HepG2 (cell line): ENCODE results near the gene ADARB2. TPM values are rescaled to one million over a fixed set of nuclear protein-coding genes. Genes with fewer than 3 reads are reported as not detected.

ENCODE experiments used
- ATAC-seq: fragments of 200-7000 bp; cut with Tn5 transposase; 3 replicates; pipeline ENCODE4 v1.9.1; 2020; ENCODE audit warnings: mild to moderate bottlenecking, moderate library complexity
- BruUV-seq: library from RNA; stranded (reverse); fragments of 400-500 nt; replicated peaks from 2 replicates; lab custom pipeline; 2021; lab: Mats Ljungman, UMichigan
- CTCF ChIA-PET: fragments of 300-600 bp; formaldehyde crosslinking; extraction: SDS; loops from one replicate; lab custom pipeline; 2021; ENCODE audit warnings: low total read pairs, inconsistent platforms, low intra/inter-chr PET ratio; lab: Yijun Ruan, JAX
- POLR2A ChIA-PET: fragments of 350-600 bp; sonication (Branson Sonifier 250); formaldehyde crosslinking; loops from one replicate; lab custom pipeline; 2020; ENCODE audit warnings: antibody characterized with exemption, inconsistent platforms; lab: Yijun Ruan, JAX
- DNase-seq: peaks from one replicate; pipeline ENCODE4 v3.0.0-alpha.2; 2015; ENCODE audit warnings: low spot score
- FAIRE-seq: peaks from 3 replicates; lab custom pipeline; 2011; peaks lifted over from hg19 to GRCh38; lab: Jason Lieb, UNC
- H2AFZ ChIP-seq: one replicate; pipeline ENCODE4 v1.6.1; 2011; ENCODE audit warnings: low read length, inconsistent platforms
- H3K27ac ChIP-seq: fragments of 300-600 bp; 3 replicates; pipeline ENCODE4 v1.8.0; 2011; ENCODE audit warnings: mixed run types, mild to moderate bottlenecking, mixed read lengths, low read length, inconsistent platforms; ENCODE audit not compliant: insufficient read depth; ENCODE audit errors: extremely low read length
- H3K27me3 ChIP-seq, 2 experiments: fragments of 200-600 bp in 1 of 2; 2 replicates in 1 of 2; 3 replicates in 1 of 2; pipeline versions ENCODE4 v1.6.0 to v1.8.0; 2011; ENCODE audit warnings: low read length in 2 of 2, mild to moderate bottlenecking in 2 of 2, moderate library complexity in 2 of 2, inconsistent platforms in 1 of 2; ENCODE audit not compliant: insufficient read depth in 2 of 2, control insufficient read depth in 1 of 2
- H3K36me3 ChIP-seq, 2 experiments: fragments of 200-600 bp in 1 of 2; replicated peaks in 1 of 2; 2 replicates in 1 of 2; 3 replicates in 1 of 2; pipeline versions ENCODE4 v1.5.1 to v1.8.0; 2011; ENCODE audit warnings: low read length in 2 of 2, inconsistent platforms in 1 of 2; ENCODE audit not compliant: insufficient read depth in 2 of 2, control insufficient read depth in 1 of 2
- H3K4me1 ChIP-seq: 2 replicates; pipeline ENCODE4 v1.5.1; 2012; ENCODE audit warnings: low read length, inconsistent platforms; ENCODE audit not compliant: insufficient read depth
- H3K4me2 ChIP-seq: 2 replicates; pipeline ENCODE4 v1.6.0; 2011; ENCODE audit warnings: low read depth, low read length, inconsistent platforms
- H3K4me3 ChIP-seq, 3 experiments: fragments of 200-600 bp in 1 of 3; sonication (generic), shearing (Covaris generic) in 1 of 3; replicated peaks in 1 of 3; 2 replicates each; pipeline ENCODE4 v1.5.1; 2011 to 2016; ENCODE audit warnings: low read length in 3 of 3, inconsistent platforms in 2 of 3, low read depth in 2 of 3, mild to moderate bottlenecking in 2 of 3, control low read depth in 1 of 3, mixed read lengths in 1 of 3; ENCODE audit not compliant: insufficient read depth in 1 of 3
- H3K79me2 ChIP-seq: one replicate; pipeline ENCODE4 v1.6.1; 2011; ENCODE audit warnings: low read length, inconsistent platforms; ENCODE audit not compliant: insufficient read depth
- H3K9ac ChIP-seq: 2 replicates; pipeline ENCODE4 v1.6.0; 2011; ENCODE audit warnings: mild to moderate bottlenecking, low read depth, low read length, inconsistent platforms; ENCODE audit not compliant: insufficient read depth
- H3K9me3 ChIP-seq: 2 replicates; pipeline ENCODE4 v1.5.1; 2012; ENCODE audit warnings: mild to moderate bottlenecking, low read length
- H4K20me1 ChIP-seq: 2 replicates; pipeline ENCODE4 v1.6.0; 2011; ENCODE audit warnings: inconsistent platforms, mild to moderate bottlenecking, low read length, moderate library complexity; ENCODE audit not compliant: insufficient read depth
- CREM ChIP-seq, 2 experiments: sonication (generic) in 1 of 2; formaldehyde crosslinking in 1 of 2; IDR thresholded peaks; 2 replicates each; pipeline versions ENCODE4 v1.4.0 to v1.6.1; 2016 to 2020; ENCODE audit warnings: antibody characterized with exemption in 1 of 2, mild to moderate bottlenecking in 1 of 2, missing genetic modification reagents in 1 of 2
- E2F2 ChIP-seq: sonication (generic); formaldehyde crosslinking; IDR thresholded peaks from 2 replicates; pipeline ENCODE4 v1.4.0; 2020; ENCODE audit warnings: missing genetic modification reagents, borderline replicate concordance
- FOXA1 ChIP-seq, 2 experiments: fragments of 450-650 bp in 1 of 2; sonication (generic) in 1 of 2; formaldehyde crosslinking in 1 of 2; IDR thresholded peaks; 2 replicates each; pipeline versions ENCODE4 v1.4.0 to v1.6.1; 2016 to 2020; ENCODE audit warnings: missing genetic modification reagents in 1 of 2
- IRX3 ChIP-seq: sonication (generic); formaldehyde crosslinking; IDR thresholded peaks from 2 replicates; pipeline ENCODE4 v1.8.1; 2023; ENCODE audit warnings: mild to moderate bottlenecking, low read depth, missing genetic modification reagents, borderline replicate concordance
- JDP2 ChIP-seq: sonication (generic); formaldehyde crosslinking; IDR thresholded peaks from 2 replicates; pipeline ENCODE4 v1.8.1; 2022; ENCODE audit warnings: missing genetic modification reagents, borderline replicate concordance
- MNT ChIP-seq: fragments of 450-650 bp; IDR thresholded peaks from 2 replicates; pipeline ENCODE4 v1.6.1; 2016
- RFX3 ChIP-seq: IDR thresholded peaks from 2 replicates; pipeline ENCODE4 v1.6.1; 2016; ENCODE audit warnings: missing biosample characterization, missing genetic modification reagents
- SETDB1 ChIP-seq: sonication (generic); formaldehyde crosslinking; IDR thresholded peaks from 2 replicates; pipeline ENCODE4 v1.5.1; 2020; ENCODE audit warnings: missing genetic modification reagents, mild to moderate bottlenecking, borderline replicate concordance
- ZFYVE20 ChIP-seq: sonication (generic); formaldehyde crosslinking; IDR thresholded peaks from 2 replicates; pipeline ENCODE4 v1.8.0; 2023; ENCODE audit warnings: low read depth, mild to moderate bottlenecking, moderate library complexity, missing genetic modification reagents, borderline replicate concordance
- ZMAT5 ChIP-seq: sonication (generic); formaldehyde crosslinking; IDR thresholded peaks from 2 replicates; pipeline ENCODE4 v1.5.0; 2020; ENCODE audit warnings: mild to moderate bottlenecking, low read depth, missing genetic modification reagents, borderline replicate concordance
- ZNF282 ChIP-seq: fragments of 450-650 bp; IDR thresholded peaks from 2 replicates; pipeline ENCODE4 v1.6.1; 2018; ENCODE audit not compliant: partially characterized antibody
- ZNF382 ChIP-seq: sonication (generic); formaldehyde crosslinking; IDR thresholded peaks from 2 replicates; pipeline ENCODE4 v1.5.0; 2020; ENCODE audit warnings: missing genetic modification reagents, mild to moderate bottlenecking, borderline replicate concordance
- ZNF615 ChIP-seq: sonication (generic); formaldehyde crosslinking; IDR thresholded peaks from 2 replicates; pipeline ENCODE4 v1.5.0; 2020; ENCODE audit warnings: mild to moderate bottlenecking, missing genetic modification reagents, borderline replicate concordance
- WGBS: methylation state at CpG from one replicate; pipeline ENCODE4 v1.1.6; 2017; ENCODE audit warnings: low lambda C conversion rate; 5-methylcytosine and 5-hydroxymethylcytosine counted together
- in situ Hi-C: cut with HindIII; loops from 2 replicates; pipeline ENCODE4 v1.10.0; 2017; ENCODE audit warnings: low pct_unique_long_range_greater_than_20kb; ENCODE audit not compliant: extremely low pct_ligation_motif_present
- intact Hi-C: fragments of 100-400 bp; cut with micrococcal nuclease; formaldehyde crosslinking; loops from one replicate; pipeline ENCODE4 v1.10.0; 2022; ENCODE audit not compliant: unreplicated experiment
- polyA plus RNA-seq, 8 experiments: library from polyadenylated mRNA; depleted of rRNA in 3 of 8; stranded (reverse) in 7 of 8; unstranded in 1 of 8; fragments of >200 nt; fragmentation: Illumina TruSeq in 4 of 8; extraction: Trizol in 4 of 8; gene quantifications; 2 replicates each; pipeline versions ENCODE4 v1.2.1 to v1.2.3, GENCODE V29; 2011 to 2016; ENCODE audit warnings: low read depth in 4 of 8, missing spikeins in 1 of 8, mixed read lengths in 1 of 8; ENCODE audit not compliant: insufficient read depth in 1 of 8
- total RNA-seq, 5 experiments: library from RNA; depleted of rRNA; stranded (reverse); fragments of >200 nt; fragmentation: Illumina TruSeq; extraction: Trizol; gene quantifications; 2 replicates each; pipeline ENCODE4 v1.2.3, GENCODE V29; 2016; ENCODE audit warnings: low read depth in 1 of 5

The ADARB2 gene
- total and polyA plus RNA-seq, 2 of the 13 experiments (the other 11 are each of a cell fraction or from before 2014, with no cell fraction given) = not detected

GRCh38 chr10:1462521-1462920, 274.8 kb downstream of the ADARB2 start:
- no peak for FAIRE-seq
- in situ Hi-C loops (no loop called here), intact Hi-C loops (no loop called here)

More at GRCh38 chr10:1462521-1462920, 274.8 kb downstream of the ADARB2 start:
- H3K4me3 ChIP-seq = no peak overlapping the region
- WGBS = 0% methylated on average over 1 of the region's 1 CpG
- H3K27me3 ChIP-seq = peaks cover 2 to 24% of the 10 kb centered on the region in 2 experiments; a peak in 2 of 5 replicates
- ATAC-seq (no peak), DNase-seq (no peak)
- H3K9ac ChIP-seq = no peak overlapping the region
- TF ChIP-seq CREM (IDR thresholded peaks at IDR 0.05) = no peak
- no peak for TF ChIP-seq CREM (CRISPR knock-in tag; IDR thresholded peaks at IDR 0.05)
- no peak for TF ChIP-seq RFX3 (CRISPR knock-in tag)
- TF ChIP-seq E2F2 = no peak
- TF ChIP-seq ZNF382 (CRISPR knock-in tag) = no peak
- no peak for TF ChIP-seq ZFYVE20 (CRISPR knock-in tag)
- TF ChIP-seq ZNF282 = peak; percentile 72
- 0 out of 2 replicates have a peak, but pooled peaks have one; percentile 9 for TF ChIP-seq FOXA1 (IDR thresholded peaks at IDR 0.05)
- no peak for TF ChIP-seq FOXA1 (CRISPR knock-in tag; IDR thresholded peaks at IDR 0.05)
- TF ChIP-seq SETDB1 = no peak
- no peak for TF ChIP-seq JDP2 (CRISPR knock-in tag)
- peak; percentile 98 for TF ChIP-seq MNT
- no peak for TF ChIP-seq ZMAT5
- no peak for TF ChIP-seq ZNF615
- TF ChIP-seq IRX3 (CRISPR knock-in tag) = no peak
- ChIA-PET CTCF (no interaction called here), POLR2A (no interaction called here)
- H3K9me3 ChIP-seq = no peaks in the 10 kb centered on the region
- no peaks in the 10 kb centered on the region for H4K20me1 ChIP-seq
- H2AFZ ChIP-seq = no peak overlapping the region
- H3K36me3 ChIP-seq = no peaks in the 10 kb centered on the region
- no peaks in the 10 kb centered on the region for H3K4me1 ChIP-seq
- H3K27ac ChIP-seq = no peak overlapping the region
- no TSS peak for BruUV-seq
- no peaks in the 10 kb centered on the region for H3K79me2 ChIP-seq
- H3K4me2 ChIP-seq = no peak overlapping the region
